Measurements from ENCODE around the gene IL19. TPM values are rescaled to one million over a fixed set of nuclear protein-coding genes. Genes with fewer than 3 reads are reported as not detected.

Gene IL19
- total and polyA plus RNA-seq, 2 donors (not counting 3 experiments of a cell fraction or from before 2014, with no cell fraction given) = not detected

DNA sequence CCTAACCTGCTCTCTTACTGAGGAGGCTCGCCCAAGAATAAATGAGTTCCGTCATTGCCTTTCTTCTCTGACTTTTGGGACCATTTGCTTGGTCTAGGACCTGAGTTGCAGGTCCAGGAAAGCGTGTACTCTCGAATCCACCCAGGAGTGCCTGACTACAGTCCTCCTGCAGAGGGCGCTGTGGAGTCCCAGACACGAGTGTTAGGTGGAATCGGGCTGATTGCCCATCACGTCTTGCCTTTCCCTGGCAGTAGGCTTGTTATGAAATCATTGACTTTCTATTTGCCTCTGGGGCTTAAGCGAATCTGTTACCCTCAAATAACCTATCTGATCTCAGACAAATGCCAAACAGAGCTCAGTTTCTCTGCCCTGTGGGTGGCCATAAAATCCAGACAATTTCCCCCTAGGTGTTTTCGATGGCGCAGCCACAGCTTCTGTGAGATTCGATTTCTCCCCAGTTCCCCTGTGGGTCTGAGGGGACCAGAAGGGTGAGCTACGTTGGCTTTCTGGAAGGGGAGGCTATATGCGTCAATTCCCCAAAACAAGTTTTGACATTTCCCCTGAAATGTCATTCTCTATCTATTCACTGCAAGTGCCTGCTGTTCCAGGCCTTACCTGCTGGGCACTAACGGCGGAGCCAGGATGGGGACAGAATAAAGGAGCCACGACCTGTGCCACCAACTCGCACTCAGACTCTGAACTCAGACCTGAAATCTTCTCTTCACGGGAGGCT is 94.5 kb downstream of the IL19 start, which contains the start of gene IL20:
Gene IL20 (plus strand): TSS at position 685 of the 733 bp plus-strand sequence. CDS start 230 bp downstream, outside the sequence.
- Histone ChIP-seq H3K4me2 (ENCODE audit: insufficient read depth, low read length) (no peak within 1 kb of the TSS), H3K4me1 (ENCODE audit: control insufficient read depth, extremely low read depth, insufficient read depth, low read length) (no peaks in the 10 kb centered on the region), H4K20me1 (replicated peaks; ENCODE audit: control insufficient read depth, extremely low read depth, insufficient read depth, low read length) (no peaks in the 10 kb centered on the region), H3K27ac (ENCODE audit: insufficient read depth, low read depth, low read length) (no peak within 1 kb of the TSS), H3K4me3 (replicated peaks in 1 of 3; ENCODE audit: insufficient read depth in 1 of 3, low read depth in 1 of 3, low read length in 3 of 3) (no peak within 1 kb of the TSS), H3K36me3 (ENCODE audit: control insufficient read depth in 2 of 2, extremely low read depth in 1 of 2, insufficient read depth in 2 of 2, low read length in 2 of 2) (no peaks in the 10 kb centered on the region), H2AFZ (ENCODE audit: low read depth, low read length) (no peak within 1 kb of the TSS), H3K27me3 (ENCODE audit: control insufficient read depth in 2 of 2, insufficient read depth in 2 of 2, low read length in 2 of 2) (peaks cover 0 to 2% of the 10 kb centered on the region in 2 experiments), H3K79me2 (ENCODE audit: control insufficient read depth, insufficient read depth, low read length) (no peaks in the 10 kb centered on the region), H3K9me3 (replicated peaks; ENCODE audit: control insufficient read depth, insufficient read depth, low read length) (no peaks in the 10 kb centered on the region), H3K9ac (replicated peaks; ENCODE audit: extremely low read depth, insufficient read depth, low read length) (no peak within 1 kb of the TSS), H3K9me1 (replicated peaks; ENCODE audit: control insufficient read depth, extremely low read depth, insufficient read depth, low read length) (no peaks in the 10 kb centered on the region)
- TF ChIP-seq, protein P1, sequence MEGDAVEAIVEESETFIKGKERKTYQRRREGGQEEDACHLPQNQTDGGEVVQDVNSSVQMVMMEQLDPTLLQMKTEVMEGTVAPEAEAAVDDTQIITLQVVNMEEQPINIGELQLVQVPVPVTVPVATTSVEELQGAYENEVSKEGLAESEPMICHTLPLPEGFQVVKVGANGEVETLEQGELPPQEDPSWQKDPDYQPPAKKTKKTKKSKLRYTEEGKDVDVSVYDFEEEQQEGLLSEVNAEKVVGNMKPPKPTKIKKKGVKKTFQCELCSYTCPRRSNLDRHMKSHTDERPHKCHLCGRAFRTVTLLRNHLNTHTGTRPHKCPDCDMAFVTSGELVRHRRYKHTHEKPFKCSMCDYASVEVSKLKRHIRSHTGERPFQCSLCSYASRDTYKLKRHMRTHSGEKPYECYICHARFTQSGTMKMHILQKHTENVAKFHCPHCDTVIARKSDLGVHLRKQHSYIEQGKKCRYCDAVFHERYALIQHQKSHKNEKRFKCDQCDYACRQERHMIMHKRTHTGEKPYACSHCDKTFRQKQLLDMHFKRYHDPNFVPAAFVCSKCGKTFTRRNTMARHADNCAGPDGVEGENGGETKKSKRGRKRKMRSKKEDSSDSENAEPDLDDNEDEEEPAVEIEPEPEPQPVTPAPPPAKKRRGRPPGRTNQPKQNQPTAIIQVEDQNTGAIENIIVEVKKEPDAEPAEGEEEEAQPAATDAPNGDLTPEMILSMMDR (IDR thresholded peaks at IDR 0.05; ENCODE audit: extremely low read depth in 1 of 2, insufficient read depth in 1 of 2, low read depth in 1 of 2, low read length in 2 of 2) = peak; percentile 70 to 72
- no peak for TF ChIP-seq MYC (IDR thresholded peaks at IDR 0.05; ENCODE audit: low read depth, low read length)
- peak; percentile 27 for DNase-seq (ENCODE audit: low read depth, low spot score)
- ChIA-PET CTCF (interaction anchor here (0.6 to 1.2 kb wide), 3 partner anchors 16 to 47 kb away, joined by 3 to 4 read pairs (median 3); no protein-coding TSS in a partner anchor), POLR2A (no interaction called here)
- intact Hi-C loops (cut with micrococcal nuclease) (no loop called here), dilution Hi-C loops (cut with MboI; ENCODE audit: extremely low pct_ligation_motif_present, low sequenced_read_pairs) (no loop called here)
- no peak for FAIRE-seq
- BruUV-seq (replicated peaks) = no TSS peak

DNA sequence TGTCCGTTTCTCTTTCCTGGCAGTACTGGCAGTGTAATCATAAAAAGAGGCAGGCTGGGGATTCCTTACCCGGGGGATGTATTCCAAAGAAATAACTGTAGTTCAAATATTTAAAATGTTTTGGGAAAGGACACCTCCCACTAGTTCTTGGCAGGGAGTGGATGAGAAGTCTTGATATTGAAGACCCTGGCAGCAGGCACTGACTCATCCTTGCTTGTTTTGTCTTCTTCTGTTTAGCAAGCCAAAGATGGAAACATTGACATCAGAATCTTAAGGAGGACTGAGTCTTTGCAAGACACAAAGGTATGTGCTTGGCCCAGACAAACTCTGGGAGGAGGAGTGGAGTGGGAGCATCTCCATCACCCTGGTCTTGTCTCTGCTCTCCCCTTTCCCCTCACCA is 95.5 kb downstream of the IL19 start:
- Histone ChIP-seq H3K9ac (replicated peaks; ENCODE audit: extremely low read depth, insufficient read depth, low read length) (no peak overlapping the region), H3K4me2 (ENCODE audit: insufficient read depth, low read length) (no peak overlapping the region), H3K36me3 (ENCODE audit: control insufficient read depth in 2 of 2, extremely low read depth in 1 of 2, insufficient read depth in 2 of 2, low read length in 2 of 2) (no peaks in the 10 kb centered on the region), H3K9me1 (replicated peaks; ENCODE audit: control insufficient read depth, extremely low read depth, insufficient read depth, low read length) (no peaks in the 10 kb centered on the region), H3K9me3 (replicated peaks; ENCODE audit: control insufficient read depth, insufficient read depth, low read length) (no peaks in the 10 kb centered on the region), H2AFZ (ENCODE audit: low read depth, low read length) (no peak overlapping the region), H3K79me2 (ENCODE audit: control insufficient read depth, insufficient read depth, low read length) (no peaks in the 10 kb centered on the region), H4K20me1 (replicated peaks; ENCODE audit: control insufficient read depth, extremely low read depth, insufficient read depth, low read length) (no peaks in the 10 kb centered on the region), H3K4me1 (ENCODE audit: control insufficient read depth, extremely low read depth, insufficient read depth, low read length) (no peaks in the 10 kb centered on the region), H3K27me3 (ENCODE audit: control insufficient read depth in 2 of 2, insufficient read depth in 2 of 2, low read length in 2 of 2) (peaks cover 0 to 2% of the 10 kb centered on the region in 2 experiments), H3K4me3 (replicated peaks in 1 of 3; ENCODE audit: insufficient read depth in 1 of 3, low read depth in 1 of 3, low read length in 3 of 3) (no peak overlapping the region), H3K27ac (ENCODE audit: insufficient read depth, low read depth, low read length) (no peak overlapping the region)
- no TSS peak for BruUV-seq (replicated peaks)
- DNase-seq (ENCODE audit: low read depth, low spot score) (no peak), FAIRE-seq (no peak)
- ChIA-PET POLR2A (no interaction called here), CTCF (interaction anchor here (1.2 kb wide), 1 partner anchor 46 kb away, joined by 3 read pairs; no protein-coding TSS in a partner anchor)
- TF ChIP-seq, protein P2, sequence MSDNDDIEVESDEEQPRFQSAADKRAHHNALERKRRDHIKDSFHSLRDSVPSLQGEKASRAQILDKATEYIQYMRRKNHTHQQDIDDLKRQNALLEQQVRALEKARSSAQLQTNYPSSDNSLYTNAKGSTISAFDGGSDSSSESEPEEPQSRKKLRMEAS (IDR thresholded peaks at IDR 0.05; ENCODE audit: insufficient read depth, insufficient read length) = no peak
- no peak for TF ChIP-seq MYC (IDR thresholded peaks at IDR 0.05; ENCODE audit: low read depth, low read length)
- no peak for TF ChIP-seq EZH2 (IDR thresholded peaks at IDR 0.05; ENCODE audit: borderline replicate concordance, low read depth, low read length, severe bottlenecking)
- no peak for TF ChIP-seq JUN (IDR thresholded peaks at IDR 0.05; ENCODE audit: borderline replicate concordance, insufficient read depth, insufficient read length, low read depth)
- no peak for TF ChIP-seq POLR2AphosphoS5 (IDR thresholded peaks at IDR 0.05; ENCODE audit: insufficient read depth, low read depth, low read length)
- TF ChIP-seq, protein P1 (IDR thresholded peaks at IDR 0.05; ENCODE audit: extremely low read depth in 1 of 2, insufficient read depth in 1 of 2, low read depth in 1 of 2, low read length in 2 of 2) = no peak
- TF ChIP-seq FOS (IDR thresholded peaks at IDR 0.05; ENCODE audit: borderline replicate concordance, insufficient read depth, low read length) = no peak
- TF ChIP-seq POLR2A (IDR thresholded peaks at IDR 0.05; ENCODE audit: low read depth, low read length) = no peak
- TF ChIP-seq GATA2 (IDR thresholded peaks at IDR 0.05; ENCODE audit: insufficient read depth, insufficient read length, low read depth, low read length) = no peak
- intact Hi-C loops (cut with micrococcal nuclease) = no loop called here
- dilution Hi-C loops (cut with MboI; ENCODE audit: extremely low pct_ligation_motif_present, low sequenced_read_pairs) = no loop called here

Data from endothelial cell of umbilical vein (primary cell).